HEK293 (cell line): Measurements from ENCODE around the gene ZSWIM3.

Source experiments
- CTCF ChIA-PET: fragments of 350-600 bp; formaldehyde crosslinking; extraction: SDS; loops from one replicate; lab custom pipeline; 2021; ENCODE audit warnings: antibody characterized with exemption; lab: Yijun Ruan, JAX
- POLR2A ChIA-PET: fragments of 300-600 bp; formaldehyde crosslinking; extraction: SDS; loops from one replicate; lab custom pipeline; 2020; ENCODE audit warnings: antibody characterized with exemption, inconsistent platforms; lab: Yijun Ruan, JAX
- H3K27ac ChIP-seq: fragments of 200-500 bp; sonication (Bioruptor generic); 2 replicates; pipeline ENCODE4 v1.5.1; 2014; ENCODE audit warnings: low read depth, low read length, control low read depth, inconsistent platforms; ENCODE audit errors: extremely low read depth
- H3K36me3 ChIP-seq, 2 experiments: fragments of 200-500 bp in 1 of 2; sonication (Bioruptor generic) in 1 of 2; 1 replicate in 1 of 2; 2 replicates in 1 of 2; pipeline ENCODE4 v1.5.1; 2014 to 2017; ENCODE audit warnings: inconsistent platforms in 2 of 2, low read length in 2 of 2; ENCODE audit not compliant: control insufficient read depth in 2 of 2, insufficient read depth in 1 of 2
- H3K4me1 ChIP-seq: fragments of 200-500 bp; sonication (Bioruptor generic); 2 replicates; pipeline ENCODE4 v1.5.1; 2014; ENCODE audit warnings: mild to moderate bottlenecking, low read length, inconsistent platforms; ENCODE audit not compliant: control insufficient read depth, insufficient read depth
- H3K4me3 ChIP-seq: 2 replicates; pipeline ENCODE4 v1.5.1; 2011; ENCODE audit warnings: low read depth, mild to moderate bottlenecking, control low read depth, low read length, moderate library complexity
- H3K9me3 ChIP-seq: fragments of 200-500 bp; sonication (Bioruptor generic); 2 replicates; pipeline ENCODE4 v1.5.1; 2014; ENCODE audit warnings: low read depth, low read length, inconsistent platforms; ENCODE audit not compliant: control insufficient read depth, insufficient read depth
- ATF2 ChIP-seq: fragments of 450-650 bp; formaldehyde crosslinking; IDR thresholded peaks from 2 replicates; pipeline ENCODE4 v1.5.1; 2016; ENCODE audit warnings: missing biosample characterization, missing genetic modification characterization, low read depth
- HOXC10 ChIP-seq: sonication (generic); formaldehyde crosslinking; IDR thresholded peaks from 2 replicates; pipeline ENCODE4 v1.8.1; 2023; ENCODE audit warnings: mild to moderate bottlenecking, missing genetic modification reagents
- OSR2 ChIP-seq: fragments of 450-650 bp; formaldehyde crosslinking; IDR thresholded peaks from 2 replicates; pipeline ENCODE4 v1.5.1; 2016; ENCODE audit warnings: missing biosample characterization, missing genetic modification characterization
- PRDM6 ChIP-seq: fragments of 450-650 bp; formaldehyde crosslinking; IDR thresholded peaks from 2 replicates; pipeline ENCODE4 v1.5.1; 2017; ENCODE audit warnings: missing biosample characterization, missing genetic modification characterization
- ZBTB6 ChIP-seq: fragments of 450-650 bp; formaldehyde crosslinking; IDR thresholded peaks from 2 replicates; pipeline ENCODE4 v1.5.1; 2017; ENCODE audit warnings: missing biosample characterization, missing genetic modification characterization
- ZBTB8A ChIP-seq: fragments of 450-650 bp; formaldehyde crosslinking; IDR thresholded peaks from 2 replicates; pipeline ENCODE4 v1.5.1; 2016; ENCODE audit warnings: missing biosample characterization, missing genetic modification characterization
- ZNF148 ChIP-seq: fragments of 450-650 bp; formaldehyde crosslinking; IDR thresholded peaks from 2 replicates; pipeline ENCODE4 v1.5.0; 2017; ENCODE audit warnings: missing biosample characterization, missing genetic modification characterization, borderline replicate concordance
- ZNF16 ChIP-seq: fragments of 450-650 bp; formaldehyde crosslinking; IDR thresholded peaks from 2 replicates; pipeline ENCODE4 v1.5.1; 2016; ENCODE audit warnings: low read depth, missing biosample characterization, missing genetic modification characterization
- ZNF2 ChIP-seq: fragments of 450-650 bp; formaldehyde crosslinking; IDR thresholded peaks from 2 replicates; pipeline ENCODE4 v1.5.1; 2016; ENCODE audit warnings: missing biosample characterization, missing genetic modification characterization
- ZNF366 ChIP-seq: fragments of 450-650 bp; formaldehyde crosslinking; conservative IDR thresholded peaks from 2 replicates; pipeline ENCODE4 v1.5.1; 2016; ENCODE audit warnings: missing biosample characterization, missing genetic modification characterization
- ZNF561 ChIP-seq: fragments of 450-650 bp; IDR thresholded peaks from 2 replicates; pipeline ENCODE4 v1.5.1; 2018; ENCODE audit warnings: missing biosample characterization, missing genetic modification characterization, borderline replicate concordance
- ZNF670 ChIP-seq: fragments of 450-650 bp; formaldehyde crosslinking; IDR thresholded peaks from 2 replicates; pipeline ENCODE4 v1.5.1; 2016; ENCODE audit warnings: missing biosample characterization, missing genetic modification characterization, low read depth
- TF ChIP-seq, protein P1 (sequence below): fragments of 450-650 bp; formaldehyde crosslinking; conservative IDR thresholded peaks from 2 replicates; pipeline ENCODE4 v1.5.1; 2016; ENCODE audit warnings: low read depth, missing biosample characterization, missing genetic modification characterization
- TF ChIP-seq, protein P2 (sequence below): fragments of 450-650 bp; formaldehyde crosslinking; IDR thresholded peaks from 2 replicates; pipeline ENCODE4 v1.5.1; 2016; ENCODE audit warnings: missing biosample characterization, missing genetic modification characterization, borderline replicate concordance

The ZSWIM3 gene

DNA sequence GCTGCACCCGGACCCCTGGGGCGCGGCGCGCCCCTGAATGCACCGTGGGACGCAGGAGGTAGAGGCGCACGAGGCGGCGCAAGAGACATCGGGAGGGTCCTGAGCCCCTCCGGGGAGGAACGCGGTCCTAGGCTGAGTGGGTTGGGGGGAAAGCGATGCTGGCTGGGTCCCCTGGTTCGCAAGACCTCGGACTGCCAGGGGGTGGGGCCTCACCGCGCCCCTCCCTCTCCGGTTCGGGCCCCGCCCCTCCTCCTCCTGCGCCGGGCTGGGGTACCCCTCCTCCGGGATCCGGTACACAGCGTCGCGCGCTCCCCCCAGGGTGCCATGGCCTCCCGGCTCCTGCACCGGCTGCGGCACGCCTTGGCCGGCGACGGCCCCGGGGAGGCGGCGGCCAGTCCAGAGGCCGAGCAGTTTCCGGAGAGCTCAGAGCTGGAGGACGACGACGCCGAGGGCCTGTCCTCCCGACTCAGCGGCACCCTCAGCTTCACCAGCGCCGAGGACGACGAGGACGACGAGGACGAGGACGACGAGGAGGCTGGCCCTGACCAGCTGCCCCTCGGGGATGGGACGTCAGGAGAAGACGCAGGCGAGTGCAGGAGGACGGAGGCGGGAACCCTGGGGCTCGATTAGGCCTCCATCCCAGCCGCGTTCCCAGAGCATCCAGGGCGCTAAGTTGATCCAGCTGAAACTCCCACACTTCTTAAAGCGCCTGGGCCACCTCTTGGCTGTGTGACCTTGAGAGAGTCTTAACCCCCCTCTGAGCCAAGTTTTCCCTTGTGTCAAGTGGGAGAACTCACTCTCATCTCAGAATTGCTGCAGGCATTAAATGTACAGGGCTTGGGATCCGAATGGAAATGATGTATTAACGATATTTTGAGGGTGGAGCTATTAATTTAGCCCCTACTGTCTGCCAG is 23.3 kb upstream of the ZSWIM3 start (continued):
- TF ChIP-seq, protein P1, sequence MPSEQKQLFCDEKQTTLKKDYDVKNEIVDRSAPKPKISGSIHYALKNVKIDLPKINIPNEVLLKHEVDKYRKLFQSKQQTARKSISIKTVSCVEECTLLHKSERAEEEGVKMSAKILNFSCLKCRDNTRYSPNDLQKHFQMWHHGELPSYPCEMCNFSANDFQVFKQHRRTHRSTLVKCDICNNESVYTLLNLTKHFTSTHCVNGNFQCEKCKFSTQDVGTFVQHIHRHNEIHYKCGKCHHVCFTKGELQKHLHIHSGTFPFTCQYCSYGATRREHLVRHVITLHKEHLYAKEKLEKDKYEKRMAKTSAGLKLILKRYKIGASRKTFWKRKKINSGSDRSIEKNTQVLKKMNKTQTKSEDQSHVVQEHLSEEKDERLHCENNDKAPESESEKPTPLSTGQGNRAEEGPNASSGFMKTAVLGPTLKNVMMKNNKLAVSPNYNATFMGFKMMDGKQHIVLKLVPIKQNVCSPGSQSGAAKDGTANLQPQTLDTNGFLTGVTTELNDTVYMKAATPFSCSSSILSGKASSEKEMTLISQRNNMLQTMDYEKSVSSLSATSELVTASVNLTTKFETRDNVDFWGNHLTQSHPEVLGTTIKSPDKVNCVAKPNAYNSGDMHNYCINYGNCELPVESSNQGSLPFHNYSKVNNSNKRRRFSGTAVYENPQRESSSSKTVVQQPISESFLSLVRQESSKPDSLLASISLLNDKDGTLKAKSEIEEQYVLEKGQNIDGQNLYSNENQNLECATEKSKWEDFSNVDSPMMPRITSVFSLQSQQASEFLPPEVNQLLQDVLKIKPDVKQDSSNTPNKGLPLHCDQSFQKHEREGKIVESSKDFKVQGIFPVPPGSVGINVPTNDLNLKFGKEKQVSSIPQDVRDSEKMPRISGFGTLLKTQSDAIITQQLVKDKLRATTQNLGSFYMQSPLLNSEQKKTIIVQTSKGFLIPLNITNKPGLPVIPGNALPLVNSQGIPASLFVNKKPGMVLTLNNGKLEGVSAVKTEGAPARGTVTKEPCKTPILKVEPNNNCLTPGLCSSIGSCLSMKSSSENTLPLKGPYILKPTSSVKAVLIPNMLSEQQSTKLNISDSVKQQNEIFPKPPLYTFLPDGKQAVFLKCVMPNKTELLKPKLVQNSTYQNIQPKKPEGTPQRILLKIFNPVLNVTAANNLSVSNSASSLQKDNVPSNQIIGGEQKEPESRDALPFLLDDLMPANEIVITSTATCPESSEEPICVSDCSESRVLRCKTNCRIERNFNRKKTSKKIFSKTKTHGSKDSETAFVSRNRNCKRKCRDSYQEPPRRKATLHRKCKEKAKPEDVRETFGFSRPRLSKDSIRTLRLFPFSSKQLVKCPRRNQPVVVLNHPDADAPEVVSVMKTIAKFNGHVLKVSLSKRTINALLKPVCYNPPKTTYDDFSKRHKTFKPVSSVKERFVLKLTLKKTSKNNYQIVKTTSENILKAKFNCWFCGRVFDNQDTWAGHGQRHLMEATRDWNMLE (tag by site-specific recombination) = no peak
- TF ChIP-seq ZBTB6 (tag by site-specific recombination) (no peak; the same call in 1 of the 2 replicates), ATF2 (no peak), ZBTB8A (tag by site-specific recombination) (peak; percentile 61)

DNA sequence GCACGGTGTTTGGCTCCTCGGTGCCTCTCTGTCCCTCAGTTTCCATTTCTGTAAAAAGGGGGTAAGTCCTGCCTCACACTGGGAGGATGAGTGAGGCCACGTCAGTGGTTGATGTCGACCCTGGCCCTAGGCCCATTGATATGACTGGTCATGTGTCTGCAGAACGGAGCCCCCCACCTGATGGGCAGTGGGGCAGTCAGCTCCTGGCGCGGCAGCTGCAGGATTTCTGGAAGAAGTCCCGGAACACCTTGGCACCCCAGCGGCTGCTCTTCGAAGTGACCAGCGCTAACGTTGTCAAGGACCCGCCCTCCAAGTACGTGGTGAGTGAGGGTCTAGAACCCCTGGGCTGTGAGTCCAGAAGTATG is 22.6 kb upstream of the ZSWIM3 start:
- H3K27ac ChIP-seq = no peak overlapping the region
- ChIA-PET CTCF (interaction anchor here (0.6 to 2.0 kb wide), 2 partner anchors 36 to 1952 kb away, joined by 4 to 8 read pairs; no protein-coding TSS in a partner anchor), POLR2A (interaction anchor here (1.2 kb wide), 1 partner anchor 21 kb away, joined by 3 read pairs; no protein-coding TSS in a partner anchor)
- no peaks in the 10 kb centered on the region for H3K9me3 ChIP-seq
- no peak for TF ChIP-seq ZNF148 (tag by site-specific recombination)
- TF ChIP-seq, protein P2, sequence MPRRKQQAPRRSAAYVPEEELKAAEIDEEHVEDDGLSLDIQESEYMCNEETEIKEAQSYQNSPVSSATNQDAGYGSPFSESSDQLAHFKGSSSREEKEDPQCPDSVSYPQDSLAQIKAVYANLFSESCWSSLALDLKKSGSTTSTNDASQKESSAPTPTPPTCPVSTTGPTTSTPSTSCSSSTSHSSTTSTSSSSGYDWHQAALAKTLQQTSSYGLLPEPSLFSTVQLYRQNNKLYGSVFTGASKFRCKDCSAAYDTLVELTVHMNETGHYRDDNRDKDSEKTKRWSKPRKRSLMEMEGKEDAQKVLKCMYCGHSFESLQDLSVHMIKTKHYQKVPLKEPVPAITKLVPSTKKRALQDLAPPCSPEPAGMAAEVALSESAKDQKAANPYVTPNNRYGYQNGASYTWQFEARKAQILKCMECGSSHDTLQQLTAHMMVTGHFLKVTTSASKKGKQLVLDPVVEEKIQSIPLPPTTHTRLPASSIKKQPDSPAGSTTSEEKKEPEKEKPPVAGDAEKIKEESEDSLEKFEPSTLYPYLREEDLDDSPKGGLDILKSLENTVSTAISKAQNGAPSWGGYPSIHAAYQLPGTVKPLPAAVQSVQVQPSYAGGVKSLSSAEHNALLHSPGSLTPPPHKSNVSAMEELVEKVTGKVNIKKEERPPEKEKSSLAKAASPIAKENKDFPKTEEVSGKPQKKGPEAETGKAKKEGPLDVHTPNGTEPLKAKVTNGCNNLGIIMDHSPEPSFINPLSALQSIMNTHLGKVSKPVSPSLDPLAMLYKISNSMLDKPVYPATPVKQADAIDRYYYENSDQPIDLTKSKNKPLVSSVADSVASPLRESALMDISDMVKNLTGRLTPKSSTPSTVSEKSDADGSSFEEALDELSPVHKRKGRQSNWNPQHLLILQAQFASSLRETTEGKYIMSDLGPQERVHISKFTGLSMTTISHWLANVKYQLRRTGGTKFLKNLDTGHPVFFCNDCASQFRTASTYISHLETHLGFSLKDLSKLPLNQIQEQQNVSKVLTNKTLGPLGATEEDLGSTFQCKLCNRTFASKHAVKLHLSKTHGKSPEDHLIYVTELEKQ (tag by site-specific recombination) = no peak
- no peak for TF ChIP-seq HOXC10 (CRISPR knock-in tag)
- no peak for TF ChIP-seq ZNF2
- no peak for TF ChIP-seq ZNF366 (tag by site-specific recombination)
- TF ChIP-seq ZNF16 (tag by site-specific recombination) = no peak
- TF ChIP-seq OSR2 (tag by site-specific recombination) = no peak
- TF ChIP-seq ZNF670 = no peak
- TF ChIP-seq PRDM6 (tag by site-specific recombination) = no peak
- TF ChIP-seq ZNF561 (tag by site-specific recombination) = no peak
- no peak overlapping the region for H3K4me3 ChIP-seq
- H3K36me3 ChIP-seq = peaks cover 0 to 8% of the 10 kb centered on the region in 2 experiments; a peak in 1 of 3 replicates
- no peaks in the 10 kb centered on the region; the same call in 1 of the 2 replicates for H3K4me1 ChIP-seq
